GM20000 (cell line): ENCODE measurements around the gene TM2D3.

Experiments used
- DNase-seq: peaks from one replicate; pipeline ENCODE4 v3.0.0; 2012; ENCODE audit warnings: low spot score
- TF ChIP-seq, protein P1 (sequence below): IDR thresholded peaks from 2 replicates; pipeline ENCODE4 v1.5.1; 2012; ENCODE audit warnings: mild to moderate bottlenecking, control low read depth; ENCODE audit errors: extremely low read depth, missing control alignments

TM2D3 gene

DNA sequence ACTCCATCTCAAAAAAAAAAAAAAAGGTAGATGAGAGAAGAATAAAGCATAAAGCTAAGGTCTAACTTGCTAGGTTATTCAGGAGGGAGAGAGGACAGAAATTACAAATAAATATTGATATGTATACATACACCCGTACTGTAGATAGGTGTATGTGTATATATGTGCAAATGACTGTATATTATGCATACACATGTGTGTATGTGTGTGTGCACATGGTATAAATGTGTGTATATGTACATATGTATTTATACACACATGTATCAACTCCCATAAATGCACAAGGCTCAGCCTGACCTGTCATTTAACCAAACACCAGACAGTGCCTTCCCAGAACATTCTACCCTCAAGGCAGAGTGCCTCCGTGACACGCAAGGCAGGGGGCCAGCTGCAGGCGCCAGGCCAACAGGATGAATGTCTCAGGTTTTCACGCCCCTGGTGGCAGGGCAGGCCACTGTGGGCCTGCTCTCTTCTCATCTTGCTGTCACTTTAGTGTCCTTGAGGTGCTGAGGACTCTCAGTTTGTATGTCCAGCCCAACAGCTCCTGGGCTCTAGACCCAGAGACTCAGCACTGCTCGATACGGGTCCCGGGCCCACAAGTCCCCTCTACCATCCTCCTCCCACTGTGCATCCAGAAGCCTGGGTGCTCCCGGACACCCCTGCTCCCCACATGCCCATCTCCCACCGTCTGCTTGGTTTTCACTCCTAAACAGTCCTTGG lies 40.4 kb downstream of the TM2D3 start:
- TF ChIP-seq, protein P1, sequence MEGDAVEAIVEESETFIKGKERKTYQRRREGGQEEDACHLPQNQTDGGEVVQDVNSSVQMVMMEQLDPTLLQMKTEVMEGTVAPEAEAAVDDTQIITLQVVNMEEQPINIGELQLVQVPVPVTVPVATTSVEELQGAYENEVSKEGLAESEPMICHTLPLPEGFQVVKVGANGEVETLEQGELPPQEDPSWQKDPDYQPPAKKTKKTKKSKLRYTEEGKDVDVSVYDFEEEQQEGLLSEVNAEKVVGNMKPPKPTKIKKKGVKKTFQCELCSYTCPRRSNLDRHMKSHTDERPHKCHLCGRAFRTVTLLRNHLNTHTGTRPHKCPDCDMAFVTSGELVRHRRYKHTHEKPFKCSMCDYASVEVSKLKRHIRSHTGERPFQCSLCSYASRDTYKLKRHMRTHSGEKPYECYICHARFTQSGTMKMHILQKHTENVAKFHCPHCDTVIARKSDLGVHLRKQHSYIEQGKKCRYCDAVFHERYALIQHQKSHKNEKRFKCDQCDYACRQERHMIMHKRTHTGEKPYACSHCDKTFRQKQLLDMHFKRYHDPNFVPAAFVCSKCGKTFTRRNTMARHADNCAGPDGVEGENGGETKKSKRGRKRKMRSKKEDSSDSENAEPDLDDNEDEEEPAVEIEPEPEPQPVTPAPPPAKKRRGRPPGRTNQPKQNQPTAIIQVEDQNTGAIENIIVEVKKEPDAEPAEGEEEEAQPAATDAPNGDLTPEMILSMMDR, result no peak
- no peak for DNase-seq

DNA sequence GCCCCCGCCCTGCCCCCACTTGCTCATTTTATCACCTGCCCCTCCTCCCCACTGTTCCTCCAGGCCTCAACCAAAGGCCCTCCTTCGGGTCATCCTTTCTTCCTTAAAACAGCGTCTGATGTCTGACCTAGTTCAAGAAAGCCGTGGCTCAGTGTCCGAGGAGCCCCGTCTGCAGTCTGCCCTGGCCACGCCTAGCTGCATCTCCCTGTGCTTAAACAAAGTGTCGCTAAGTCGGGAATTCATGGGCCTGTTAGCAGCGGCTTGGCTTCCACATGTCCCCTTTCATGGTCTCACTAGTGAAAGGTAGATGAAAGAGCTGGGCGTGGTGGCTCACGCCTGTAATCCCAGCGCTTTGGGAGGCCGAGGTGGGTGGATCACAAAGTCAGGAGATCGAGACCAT lies 41.2 kb downstream of the TM2D3 start:
- DNase-seq, result no peak
- TF ChIP-seq, protein P1, result no peak

DNA sequence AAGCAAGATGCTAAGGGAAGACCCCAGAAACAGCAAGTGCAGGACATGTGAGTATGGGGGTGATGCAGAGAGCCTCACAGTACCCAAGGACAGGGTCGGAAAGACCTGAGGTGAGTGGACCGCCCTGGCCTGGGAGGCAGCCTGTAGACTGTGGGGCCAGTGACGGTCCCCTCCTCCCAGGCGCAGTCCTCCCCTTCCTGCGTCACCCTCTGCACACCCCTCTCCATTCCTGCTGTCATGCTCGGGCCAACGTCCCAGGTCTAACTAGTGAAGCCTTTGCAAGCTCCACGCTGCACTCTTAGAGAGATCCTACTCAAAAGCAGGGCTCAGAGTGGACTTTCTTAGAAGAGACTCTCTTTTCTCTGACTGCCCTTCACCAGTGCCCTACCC lies 41.6 kb downstream of the TM2D3 start:
- no peak for DNase-seq
- TF ChIP-seq, protein P1, result no peak

DNA sequence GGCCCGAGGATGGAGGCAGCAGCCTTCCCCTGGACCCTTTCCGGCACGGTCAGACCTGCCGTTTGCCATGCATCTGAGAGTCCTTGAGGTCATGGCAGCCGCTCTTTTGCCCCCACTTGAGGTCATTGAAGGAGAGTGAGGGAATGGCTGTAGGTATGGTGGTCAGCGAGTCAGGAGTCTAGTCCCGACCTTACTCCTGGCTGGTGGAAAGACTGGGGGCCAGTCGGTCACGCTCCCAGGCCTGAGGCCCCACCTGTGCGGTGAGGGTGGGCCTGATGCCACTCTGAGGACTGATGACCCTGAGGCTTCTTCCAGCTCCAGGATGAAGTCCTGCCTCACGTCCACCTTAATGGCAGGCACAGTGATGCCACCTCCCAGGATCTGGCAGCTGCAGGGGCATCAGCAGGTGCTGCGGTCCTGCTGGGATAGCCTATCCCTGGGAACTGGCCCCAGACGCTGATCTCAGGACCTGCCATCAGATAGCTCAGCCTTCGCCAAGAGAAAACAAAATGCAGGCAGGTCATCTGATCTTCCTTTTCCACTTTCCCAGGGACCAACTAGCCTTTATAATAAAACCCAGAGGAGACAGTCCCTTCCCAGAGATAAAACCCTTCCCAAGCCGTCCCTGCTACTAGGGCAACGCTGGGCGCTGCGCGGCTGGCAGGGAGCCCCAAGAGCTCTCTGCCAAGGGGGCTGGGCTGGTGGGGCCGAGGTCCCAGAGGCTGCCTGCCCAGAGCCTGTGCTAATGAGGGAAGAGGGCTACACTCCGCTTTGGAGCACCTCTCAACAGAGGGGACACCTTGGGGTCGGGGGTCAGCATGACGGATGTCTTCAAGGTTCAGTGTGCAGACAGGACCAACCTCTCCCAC lies 42.2 kb downstream of the TM2D3 start:
- TF ChIP-seq, protein P1, result no peak
- no peak for DNase-seq

DNA sequence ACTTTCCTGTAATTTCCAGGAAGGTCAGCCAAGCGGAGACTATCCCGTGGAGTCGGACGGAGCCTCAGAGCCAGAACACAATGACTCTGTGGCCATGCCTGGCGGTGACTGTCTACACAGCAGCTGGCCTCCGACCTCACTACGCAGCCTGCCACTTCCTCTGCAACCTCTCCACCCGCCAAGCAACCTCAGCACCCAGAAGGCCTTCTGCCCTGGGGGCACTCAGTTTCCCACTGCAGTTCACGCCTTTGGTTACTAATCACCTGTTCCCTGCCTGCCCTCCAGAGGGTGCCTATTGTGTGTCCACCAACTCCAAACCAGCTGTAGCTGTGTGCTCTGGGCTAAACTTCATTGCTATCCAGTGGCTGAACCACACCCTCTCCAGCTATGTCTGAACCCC lies 44.0 kb downstream of the TM2D3 start:
- no peak for DNase-seq
- TF ChIP-seq, protein P1, result no peak

DNA sequence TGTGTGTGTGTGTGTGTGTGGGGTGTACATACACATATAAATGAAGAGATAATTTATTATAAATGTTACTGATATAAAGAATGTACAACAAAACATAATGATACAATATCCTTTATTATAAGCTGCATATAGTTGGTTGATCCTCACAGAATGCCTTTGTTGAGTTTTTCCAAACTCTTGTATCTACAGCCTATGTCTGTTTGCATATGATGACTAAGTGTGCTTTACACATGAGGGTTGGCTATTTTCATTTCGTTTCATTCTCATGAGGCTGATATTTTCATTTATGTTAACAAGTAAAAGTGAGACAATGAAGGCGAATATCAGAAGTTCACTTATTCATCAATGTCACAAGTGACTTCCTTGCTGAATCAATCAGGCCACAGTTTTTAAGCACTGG lies 45.1 kb downstream of the TM2D3 start:
- no peak for DNase-seq
- TF ChIP-seq, protein P1, result no peak

DNA sequence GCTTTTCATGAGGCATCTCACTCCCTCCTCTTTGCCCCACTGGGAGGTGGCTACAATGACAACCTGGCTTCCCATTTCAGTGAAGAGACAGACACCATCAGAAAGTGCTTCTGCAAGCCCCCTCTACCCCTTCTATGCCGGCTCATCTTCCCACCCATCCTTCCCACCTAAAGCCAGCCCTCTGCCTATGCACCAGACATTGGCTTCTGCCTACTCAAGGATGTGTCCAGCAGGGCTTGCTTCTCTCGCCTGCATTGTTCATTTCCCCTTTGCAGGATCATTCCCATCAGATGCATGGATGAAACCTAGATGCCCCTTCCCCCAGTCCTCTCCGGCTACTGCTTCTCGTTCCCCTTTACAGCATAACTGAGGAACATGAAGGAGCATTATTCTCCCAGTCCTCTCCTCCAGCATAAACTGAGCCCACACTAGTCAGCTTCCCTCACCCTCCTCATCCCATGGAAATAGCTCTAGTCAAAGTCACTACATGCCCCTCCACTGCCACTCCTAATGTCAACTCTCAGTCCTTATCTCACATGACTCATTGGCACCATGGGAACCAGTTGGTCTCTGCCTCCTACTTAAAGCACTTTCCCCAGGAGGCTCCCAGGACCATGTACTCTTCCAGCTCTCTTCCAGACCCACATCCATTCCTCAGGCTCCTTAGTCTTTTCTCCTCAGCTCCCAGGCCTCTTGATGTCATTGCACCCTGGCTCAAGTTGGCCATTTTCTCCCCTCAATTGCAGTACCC lies 47.9 kb downstream of the TM2D3 start:
- TF ChIP-seq, protein P1, result no peak
- DNase-seq, result no peak
